Hepatocyte (in vitro differentiated cells): ENCODE results near the gene CREB5. TPM values are rescaled to one million over a fixed set of nuclear protein-coding genes. Genes with fewer than 3 reads are reported as not detected.
A peak's percentile ranks its signal among the peaks of the same experiment; 100 is the strongest.
"Not testable (repeated sequence)": the region's sequence is repeated elsewhere in the genome, so short reads cannot be mapped to it uniquely, and the experiment has no call there.

Experiments
- DNase-seq: peaks from one replicate; pipeline ENCODE4 v3.0.0-alpha.2; 2016; ENCODE audit warnings: low spot score
- H2AFZ ChIP-seq: fragments of 200-600 bp; sonication (generic); 2 replicates; pipeline ENCODE4 v1.6.0; 2016; ENCODE audit warnings: antibody characterized with exemption, mild to moderate bottlenecking
- H3K27ac ChIP-seq: fragments of 200-600 bp; sonication (generic); 2 replicates; pipeline ENCODE4 v1.5.1; 2016; ENCODE audit warnings: mild to moderate bottlenecking
- H3K27me3 ChIP-seq: fragments of 200-600 bp; sonication (generic); 2 replicates; pipeline ENCODE4 v1.6.1; 2016
- H3K36me3 ChIP-seq: fragments of 200-600 bp; sonication (generic); replicated peaks from 2 replicates; pipeline ENCODE4 v1.5.1; 2016; ENCODE audit warnings: low read depth; ENCODE audit not compliant: insufficient read depth
- H3K4me1 ChIP-seq: fragments of 200-600 bp; sonication (generic); 2 replicates; pipeline ENCODE4 v1.5.1; 2016; ENCODE audit warnings: mild to moderate bottlenecking, moderate library complexity; ENCODE audit not compliant: insufficient read depth
- H3K4me2 ChIP-seq: fragments of 200-600 bp; sonication (generic); 2 replicates; pipeline ENCODE4 v1.6.0; 2016
- H3K4me3 ChIP-seq: fragments of 200-600 bp; sonication (generic); 2 replicates; pipeline ENCODE4 v1.5.1; 2016; ENCODE audit warnings: mild to moderate bottlenecking
- H3K79me2 ChIP-seq: fragments of 200-600 bp; sonication (generic); 2 replicates; pipeline ENCODE4 v1.6.0; 2017; ENCODE audit warnings: mild to moderate bottlenecking
- H3K9me2 ChIP-seq: fragments of 200-600 bp; sonication (generic); replicated peaks from 2 replicates; pipeline ENCODE4 v1.6.0; 2017; ENCODE audit warnings: mild to moderate bottlenecking; ENCODE audit not compliant: insufficient read depth
- H3K9me3 ChIP-seq: fragments of 200-600 bp; sonication (generic); 2 replicates; pipeline ENCODE4 v1.5.1; 2016; ENCODE audit warnings: low read depth, mild to moderate bottlenecking
- H4K20me1 ChIP-seq: fragments of 200-600 bp; sonication (generic); 2 replicates; pipeline ENCODE4 v1.6.0; 2016; ENCODE audit warnings: mild to moderate bottlenecking; ENCODE audit not compliant: insufficient read depth, poor library complexity, severe bottlenecking
- EZH2 ChIP-seq: fragments of 200-600 bp; sonication (generic); IDR thresholded peaks from 2 replicates; pipeline ENCODE4 v1.6.1; 2016; ENCODE audit warnings: antibody characterized with exemption, mild to moderate bottlenecking, borderline replicate concordance
- EZH2phosphoT487 ChIP-seq: fragments of 200-600 bp; sonication (generic); IDR thresholded peaks from one replicate; pipeline ENCODE4 v1.6.1; 2018; ENCODE audit warnings: antibody characterized with exemption, mild to moderate bottlenecking, low read depth, moderate library complexity; ENCODE audit not compliant: unreplicated experiment, severe bottlenecking
- WGBS: methylation state at CpG from one replicate; pipeline ENCODE4 v1.1.6; 2016; ENCODE audit warnings: low lambda C conversion rate; ENCODE audit errors: missing lambda C conversion rate; 5-methylcytosine and 5-hydroxymethylcytosine counted together
- polyA plus RNA-seq: library from polyadenylated mRNA; unstranded; fragments of >200 nt; fragmentation: Nextera tagmentation; extraction: Ambion mirVana; gene quantifications from 2 replicates; pipeline ENCODE4 v1.2.1, GENCODE V29; 2016
- total RNA-seq: library from RNA; depleted of rRNA; stranded (reverse); fragments of >200 nt; gene quantifications from 2 replicates; pipeline ENCODE4 v1.2.3, GENCODE V29; 2014
- TF ChIP-seq, protein P1 (sequence below): fragments of 200-600 bp; sonication (generic); IDR thresholded peaks from 2 replicates; pipeline ENCODE4 v1.5.1; 2016; ENCODE audit warnings: antibody characterized with exemption, mild to moderate bottlenecking; ENCODE audit not compliant: poor library complexity

Gene CREB5
- total and polyA plus RNA-seq, 2 experiments from 2014 or later: 14.0 to 27.9 TPM

DNA sequence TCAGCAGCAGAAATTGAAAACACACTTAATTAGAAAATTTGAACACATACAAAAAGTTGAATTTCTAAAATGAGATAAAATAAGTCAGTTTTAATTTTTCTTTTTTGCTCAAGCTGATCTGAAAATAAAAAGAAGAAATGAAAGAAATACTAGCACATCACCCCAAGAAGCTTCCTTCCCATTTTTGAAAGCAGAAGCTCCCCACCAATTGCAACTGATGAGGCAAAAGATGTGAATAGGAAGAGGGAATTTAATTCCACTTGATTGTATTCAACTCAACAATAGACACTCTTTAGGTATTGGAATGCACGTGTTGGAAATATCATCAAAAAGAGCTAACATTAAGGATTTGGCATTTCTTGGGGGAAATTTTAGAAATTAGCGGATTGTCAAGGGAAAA, 370.0 kb downstream of the CREB5 start:
- H3K27me3 ChIP-seq: no peaks in the 10 kb centered on the region
- TF ChIP-seq EZH2 (no peak), EZH2phosphoT487 (no peak)
- TF ChIP-seq, protein P1, sequence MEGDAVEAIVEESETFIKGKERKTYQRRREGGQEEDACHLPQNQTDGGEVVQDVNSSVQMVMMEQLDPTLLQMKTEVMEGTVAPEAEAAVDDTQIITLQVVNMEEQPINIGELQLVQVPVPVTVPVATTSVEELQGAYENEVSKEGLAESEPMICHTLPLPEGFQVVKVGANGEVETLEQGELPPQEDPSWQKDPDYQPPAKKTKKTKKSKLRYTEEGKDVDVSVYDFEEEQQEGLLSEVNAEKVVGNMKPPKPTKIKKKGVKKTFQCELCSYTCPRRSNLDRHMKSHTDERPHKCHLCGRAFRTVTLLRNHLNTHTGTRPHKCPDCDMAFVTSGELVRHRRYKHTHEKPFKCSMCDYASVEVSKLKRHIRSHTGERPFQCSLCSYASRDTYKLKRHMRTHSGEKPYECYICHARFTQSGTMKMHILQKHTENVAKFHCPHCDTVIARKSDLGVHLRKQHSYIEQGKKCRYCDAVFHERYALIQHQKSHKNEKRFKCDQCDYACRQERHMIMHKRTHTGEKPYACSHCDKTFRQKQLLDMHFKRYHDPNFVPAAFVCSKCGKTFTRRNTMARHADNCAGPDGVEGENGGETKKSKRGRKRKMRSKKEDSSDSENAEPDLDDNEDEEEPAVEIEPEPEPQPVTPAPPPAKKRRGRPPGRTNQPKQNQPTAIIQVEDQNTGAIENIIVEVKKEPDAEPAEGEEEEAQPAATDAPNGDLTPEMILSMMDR: no peak
- no peak overlapping the region for H2AFZ ChIP-seq
- no peaks in the 10 kb centered on the region for H3K36me3 ChIP-seq
- no peaks in the 10 kb centered on the region for H3K9me3 ChIP-seq
- 94% methylated on average over 2 of the region's 2 CpGs for WGBS
- H3K4me1 ChIP-seq: peaks cover 28% of the 10 kb centered on the region
- DNase-seq: no peak
- H3K4me3 ChIP-seq: no peak overlapping the region
- H4K20me1 ChIP-seq: no peaks in the 10 kb centered on the region
- no peak overlapping the region for H3K4me2 ChIP-seq
- no peak overlapping the region for H3K27ac ChIP-seq
- no peaks in the 10 kb centered on the region for H3K9me2 ChIP-seq
- H3K79me2 ChIP-seq: no peaks in the 10 kb centered on the region

DNA sequence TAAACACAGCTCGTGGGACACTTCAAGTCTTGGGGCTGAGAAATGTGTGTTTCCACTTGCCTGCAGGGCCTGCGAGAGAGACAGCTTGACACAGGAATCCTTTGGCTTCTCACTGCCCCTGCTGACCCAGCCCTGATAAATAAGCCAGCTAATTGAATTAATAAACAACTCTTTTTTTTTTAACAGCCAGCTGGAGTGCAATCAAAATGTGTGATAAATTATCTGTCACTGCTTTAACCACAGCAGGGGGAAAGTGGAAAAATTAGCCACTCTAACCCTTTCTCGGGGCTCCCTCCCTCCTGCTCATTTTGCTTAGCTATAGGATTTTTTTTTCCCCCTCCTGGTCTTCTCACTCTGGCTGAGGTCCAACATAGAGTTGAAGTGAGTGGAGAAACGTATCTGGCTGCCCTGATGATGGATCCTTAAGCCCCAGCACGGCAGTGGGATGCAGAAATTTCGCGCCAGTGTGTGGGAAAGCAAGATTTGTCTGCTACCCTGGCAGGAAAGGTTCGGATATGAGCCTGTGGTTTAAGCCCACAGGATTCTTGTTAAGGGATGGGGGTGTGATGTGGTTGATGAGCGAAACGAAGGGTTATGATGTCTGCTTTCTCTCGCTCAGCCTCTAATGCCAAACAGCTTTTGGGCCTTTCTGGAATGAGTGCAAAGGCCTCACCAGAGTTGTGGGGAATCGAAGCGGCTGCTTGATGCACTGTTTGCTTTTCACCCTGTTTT, 372.0 kb downstream of the CREB5 start:
- no peak overlapping the region for H3K4me2 ChIP-seq
- H3K9me2 ChIP-seq: no peaks in the 10 kb centered on the region
- TF ChIP-seq, protein P1: no peak
- TF ChIP-seq EZH2phosphoT487: no peak
- no peak for TF ChIP-seq EZH2
- no peak overlapping the region for H3K4me3 ChIP-seq
- no peaks in the 10 kb centered on the region for H3K79me2 ChIP-seq
- H3K4me1 ChIP-seq: peaks cover 28% of the 10 kb centered on the region
- H3K27ac ChIP-seq: peak overlapping the region; percentile 38
- DNase-seq: peak; percentile 12
- no peaks in the 10 kb centered on the region for H4K20me1 ChIP-seq
- H3K36me3 ChIP-seq: no peaks in the 10 kb centered on the region
- H3K9me3 ChIP-seq: no peaks in the 10 kb centered on the region
- no peaks in the 10 kb centered on the region for H3K27me3 ChIP-seq
- 73% methylated on average over 13 of the region's 13 CpGs for WGBS
- no peak overlapping the region for H2AFZ ChIP-seq

DNA sequence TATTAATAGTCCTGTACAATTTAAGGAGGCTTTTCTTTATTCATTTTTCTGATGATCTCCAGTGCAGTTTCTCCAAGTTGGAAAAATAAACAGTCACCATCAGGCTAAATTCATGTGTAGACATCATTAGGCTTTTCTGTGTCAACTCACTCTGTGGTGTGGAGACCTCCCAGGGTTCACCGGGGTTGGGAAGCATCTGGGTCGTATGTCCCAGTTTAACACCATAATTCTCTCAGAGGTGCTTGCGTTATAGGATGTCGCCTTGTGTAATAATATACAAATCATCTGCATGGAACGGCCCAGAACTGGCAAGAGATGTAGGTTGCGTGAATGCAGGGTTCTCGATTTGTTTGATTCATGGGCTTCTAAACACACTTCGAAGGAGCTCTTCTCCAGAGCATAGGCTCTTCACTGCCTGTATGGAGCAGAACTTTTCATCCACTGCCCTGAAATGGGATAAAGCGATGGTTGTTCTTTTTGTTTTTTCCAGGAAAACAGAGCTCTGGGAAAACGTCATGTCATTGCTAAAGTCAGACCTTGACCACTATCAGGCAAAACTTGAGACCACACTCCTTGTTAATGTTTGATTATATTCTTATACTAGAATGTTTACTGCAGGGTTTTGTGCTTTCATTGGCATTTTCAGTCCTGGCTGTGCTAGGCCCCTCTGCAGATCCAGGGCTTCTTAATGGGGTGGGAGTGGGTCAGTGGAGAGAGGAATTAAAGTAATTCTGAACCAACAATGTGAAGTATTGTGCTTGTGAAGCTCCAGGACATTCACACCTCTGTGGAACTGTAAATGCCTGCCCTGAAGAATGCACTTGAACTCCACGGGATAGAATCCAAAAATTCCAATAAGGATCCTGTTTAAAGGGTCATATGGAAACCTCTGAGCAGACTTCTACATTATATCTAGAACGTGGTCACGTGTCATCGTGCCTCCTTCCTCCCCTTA, 373.0 kb downstream of the CREB5 start:
- 90% methylated on average over 14 of the region's 14 CpGs for WGBS
- Histone ChIP-seq H3K9me2 (no peaks in the 10 kb centered on the region), H3K79me2 (no peaks in the 10 kb centered on the region), H4K20me1 (no peaks in the 10 kb centered on the region), H3K9me3 (no peaks in the 10 kb centered on the region), H3K4me2 (no peak overlapping the region), H2AFZ (no peak overlapping the region), H3K4me1 (peaks cover 28% of the 10 kb centered on the region), H3K27ac (no peak overlapping the region), H3K4me3 (no peak overlapping the region), H3K27me3 (no peaks in the 10 kb centered on the region), H3K36me3 (no peaks in the 10 kb centered on the region)
- no peak for TF ChIP-seq EZH2phosphoT487
- TF ChIP-seq, protein P1: no peak
- TF ChIP-seq EZH2: no peak
- DNase-seq: no peak

DNA sequence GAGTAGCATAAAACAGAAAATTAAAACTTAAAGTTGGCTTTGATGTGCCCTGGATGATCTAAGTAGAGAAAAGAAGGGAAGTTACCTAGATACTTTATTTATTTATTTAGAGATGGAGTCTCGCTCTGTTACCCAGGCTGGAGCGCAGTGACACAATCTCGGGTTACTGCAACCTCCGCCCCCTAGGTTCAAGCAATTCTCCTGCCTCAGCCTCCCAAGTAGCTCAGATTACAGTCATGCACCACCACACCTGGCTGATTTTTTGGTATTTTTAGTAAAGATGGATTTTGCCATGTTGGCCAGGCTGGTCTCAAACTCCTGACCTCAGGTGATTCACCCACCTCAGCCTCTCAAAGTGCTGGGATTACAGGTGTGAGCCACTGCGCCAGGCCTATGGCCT, 373.8 kb downstream of the CREB5 start:
- H3K4me3 ChIP-seq, H3K36me3 ChIP-seq, H3K9me2 ChIP-seq, H3K9me3 ChIP-seq, H3K27ac ChIP-seq, H3K4me2 ChIP-seq, H4K20me1 ChIP-seq, DNase-seq, H3K27me3 ChIP-seq, H2AFZ ChIP-seq, H3K79me2 ChIP-seq: not testable (repeated sequence)
- 96% methylated on average over 5 of the region's 5 CpGs for WGBS
- peaks cover 28% of the 10 kb centered on the region for H3K4me1 ChIP-seq
